ENCODE results near the gene MACF1.

MACF1 gene

DNA sequence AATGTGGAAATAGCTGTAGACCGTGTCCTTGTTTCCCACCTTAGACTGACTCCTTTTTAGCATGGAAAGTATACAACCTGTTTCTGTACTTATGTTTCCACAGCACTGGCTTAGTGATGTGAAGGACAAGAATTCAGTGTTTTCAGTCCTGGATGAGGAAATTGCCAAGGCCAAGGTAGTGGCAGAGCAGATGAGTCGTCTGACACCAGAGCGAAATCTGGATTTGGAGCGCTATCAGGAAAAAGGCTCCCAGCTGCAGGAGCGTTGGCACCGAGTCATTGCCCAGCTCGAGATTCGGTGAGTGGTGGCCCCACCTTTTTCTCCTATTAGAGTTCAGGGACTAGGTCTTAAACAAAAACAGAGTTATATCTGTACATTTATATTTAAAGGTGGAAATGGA lies 112.6 kb downstream of the MACF1 start:
- DNase-seq = no peak

DNA sequence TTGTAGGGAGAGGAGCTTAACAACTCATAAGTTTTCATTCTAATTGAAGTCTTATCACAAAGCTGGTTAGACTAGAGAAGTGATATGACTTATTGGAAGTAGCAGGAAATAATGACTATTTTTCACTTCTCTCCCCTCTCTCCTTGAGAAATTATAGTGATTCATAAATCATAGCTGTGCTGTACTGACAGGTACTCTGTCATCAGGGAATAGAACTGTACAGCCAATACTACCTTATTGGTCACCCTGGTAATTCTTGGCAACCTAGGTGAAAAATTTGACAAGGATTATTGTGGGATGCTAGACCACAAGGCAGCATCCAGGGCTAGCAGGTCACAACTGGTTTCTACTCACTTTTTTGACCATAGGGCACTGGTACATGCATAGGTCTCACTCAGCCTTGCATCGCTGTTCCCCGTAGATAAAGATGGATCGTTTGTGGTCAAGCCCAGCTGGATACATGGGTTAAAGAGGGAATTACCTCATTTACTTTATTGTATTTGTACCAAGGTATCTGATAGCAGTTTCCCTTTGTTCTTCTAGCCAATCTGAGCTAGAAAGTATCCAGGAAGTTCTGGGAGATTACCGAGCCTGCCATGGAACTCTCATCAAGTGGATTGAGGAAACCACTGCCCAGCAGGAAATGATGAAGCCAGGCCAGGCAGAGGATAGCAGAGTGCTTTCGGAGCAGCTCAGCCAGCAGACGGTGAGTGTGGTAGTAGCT lies 113.6 kb downstream of the MACF1 start:
- DNase-seq = no peak

DNA sequence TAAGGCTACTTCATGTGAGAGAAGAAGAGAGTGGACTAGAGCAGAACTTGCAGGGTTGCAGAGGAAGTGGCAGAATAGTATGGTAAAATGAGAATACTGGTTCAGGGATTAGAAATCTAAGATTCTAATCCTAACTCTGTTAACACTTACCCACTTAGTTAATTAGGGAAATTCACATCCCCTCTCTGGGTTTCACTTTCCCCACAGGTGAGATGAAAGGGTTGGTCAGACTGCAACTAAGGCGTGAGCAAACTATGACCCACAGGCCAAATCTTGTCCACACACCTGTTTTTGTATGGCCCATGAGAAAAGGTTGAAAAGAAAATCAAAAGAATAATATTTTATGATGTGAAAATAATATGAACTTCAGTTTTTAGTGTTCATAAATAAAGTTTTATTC lies 117.5 kb downstream of the MACF1 start:
- no peak for DNase-seq

DNA sequence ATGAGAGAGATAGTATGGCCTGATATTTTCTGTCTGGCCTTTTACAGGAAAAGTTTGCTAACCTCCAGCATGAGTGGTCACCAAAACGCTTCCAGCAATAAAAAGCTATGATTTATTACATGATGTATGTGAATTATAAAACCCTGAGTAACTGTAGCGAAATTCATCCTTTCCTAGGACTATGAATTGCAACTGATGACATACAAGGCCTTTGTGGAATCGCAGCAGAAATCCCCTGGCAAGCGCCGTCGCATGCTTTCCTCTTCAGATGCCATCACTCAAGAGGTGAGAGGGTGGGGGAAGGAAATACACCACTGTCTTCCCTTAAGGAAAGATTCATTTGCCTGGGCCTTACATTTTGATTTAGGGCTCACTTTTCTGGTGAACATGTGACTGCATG lies 117.9 kb downstream of the MACF1 start:
- DNase-seq = no peak

DNA sequence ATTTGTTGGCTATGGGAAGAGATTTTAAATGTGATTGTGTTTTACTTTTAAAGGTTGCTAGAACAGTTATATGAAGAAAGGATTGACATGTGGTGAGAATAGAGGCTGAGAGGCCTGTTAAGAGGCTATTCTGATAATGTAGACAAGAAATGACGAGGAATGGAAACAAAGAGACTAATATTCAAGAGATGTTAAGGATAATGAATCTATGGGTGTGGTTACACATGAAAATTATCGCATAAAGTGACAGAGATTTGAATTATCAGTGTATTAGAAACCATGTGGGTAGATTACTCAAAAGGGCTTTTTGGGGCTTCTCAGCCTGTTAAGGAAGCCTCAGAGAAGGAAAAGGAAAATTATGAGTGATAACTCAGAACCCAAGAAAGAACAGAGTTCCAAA lies 120.4 kb downstream of the MACF1 start:
- DNase-seq = no peak

DNA sequence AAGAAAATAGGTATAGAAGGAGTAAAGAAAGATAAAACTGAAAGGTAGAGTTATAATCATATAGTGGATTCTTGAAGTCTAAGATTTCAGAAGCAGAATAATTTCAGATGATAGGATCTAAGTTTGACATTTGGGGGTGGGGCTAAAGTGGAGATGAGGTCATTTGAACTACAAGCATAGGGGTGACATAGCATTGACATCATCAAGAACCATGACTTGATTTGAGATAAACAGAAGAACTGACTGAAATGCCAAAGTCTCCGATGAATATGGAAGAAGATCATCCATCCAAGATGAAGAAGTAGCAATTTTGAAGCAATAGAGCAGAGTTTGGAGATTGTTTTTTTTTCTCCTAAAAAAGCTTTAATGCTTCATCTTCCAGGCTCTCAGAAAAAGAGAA lies 122.3 kb downstream of the MACF1 start:
- DNase-seq = no peak

DNA sequence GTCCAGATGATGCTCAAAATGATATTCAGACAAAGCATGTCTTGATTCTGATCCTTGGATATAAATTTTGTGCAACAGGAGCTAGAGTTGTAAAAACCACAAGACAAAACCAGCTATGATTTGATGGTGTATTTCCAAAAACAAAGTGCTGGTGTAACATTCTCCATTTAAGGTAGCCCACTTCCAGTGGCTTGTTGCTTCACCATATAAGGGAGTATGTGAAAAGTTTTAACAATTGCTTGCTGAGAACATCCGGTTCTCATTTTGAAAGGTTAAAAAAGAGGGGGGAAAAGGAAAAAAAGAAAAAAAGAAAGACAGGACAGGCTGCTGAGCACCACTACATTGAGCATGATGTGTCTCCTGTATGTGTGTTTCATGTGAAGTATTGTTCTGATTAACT lies 123.6 kb downstream of the MACF1 start:
- DNase-seq = no peak

DNA sequence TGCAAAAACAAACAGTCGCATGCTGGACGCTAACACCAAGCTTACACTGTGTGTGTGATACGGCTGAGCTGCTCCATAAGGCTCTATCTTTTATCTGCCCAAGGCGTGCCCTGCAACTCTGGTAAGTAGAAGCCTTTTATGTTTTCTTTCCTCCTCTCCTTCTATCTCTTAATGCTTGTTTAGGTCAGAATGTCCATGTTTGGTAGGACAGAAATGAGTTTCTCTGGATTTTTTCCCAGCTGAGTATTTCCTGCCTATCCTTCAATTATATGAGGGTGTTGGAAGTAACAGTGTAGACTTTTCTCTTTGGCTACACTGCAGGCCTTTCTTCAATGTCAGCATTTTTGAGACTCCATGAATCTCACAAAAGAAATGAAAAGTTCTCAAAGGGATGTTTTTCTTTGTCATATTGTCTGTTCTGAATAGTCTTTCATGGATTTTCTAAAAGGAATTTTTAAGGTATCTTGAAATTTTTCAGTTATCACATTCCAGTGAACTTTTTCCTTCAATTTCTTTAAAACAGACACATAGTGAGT lies 124.2 kb downstream of the MACF1 start:
- no peak for DNase-seq

DNA sequence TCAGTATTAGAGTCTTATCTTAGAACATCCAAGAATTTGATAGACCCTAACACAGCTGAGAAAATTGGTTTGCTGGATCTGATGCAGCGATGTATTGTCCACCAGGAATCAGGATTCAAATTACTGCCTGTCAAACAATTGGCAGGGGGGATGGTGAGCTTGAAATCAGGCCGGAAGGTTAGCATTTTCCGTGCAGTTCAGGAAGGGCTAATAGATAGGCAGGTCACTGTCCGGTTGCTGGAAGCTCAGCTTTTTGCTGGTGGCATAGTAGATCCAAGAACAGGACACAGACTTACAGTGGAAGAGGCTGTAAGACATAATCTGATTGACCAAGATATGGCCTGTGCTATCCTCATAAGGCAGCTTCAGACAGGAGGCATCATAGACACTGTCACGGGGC lies 127.2 kb downstream of the MACF1 start:
- DNase-seq = no peak

DNA sequence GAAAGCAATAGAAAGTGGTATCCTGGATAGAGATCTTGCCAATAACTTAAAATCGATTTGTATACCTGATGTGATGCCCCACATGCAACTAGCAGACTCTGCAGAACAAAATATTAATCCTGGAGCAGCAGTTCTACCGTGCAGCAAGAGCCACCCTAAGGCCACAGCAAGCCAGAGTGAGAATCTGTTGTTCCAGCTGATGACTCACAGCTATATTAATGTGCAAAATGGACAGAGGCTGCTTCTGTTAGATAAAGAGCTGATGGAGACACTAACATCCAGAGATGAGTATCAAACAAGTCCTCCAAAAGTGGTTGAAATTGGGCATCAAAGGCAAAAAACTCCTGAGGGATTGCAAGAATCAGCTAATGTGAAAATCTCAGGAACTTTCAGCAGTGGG lies 127.8 kb downstream of the MACF1 start:
- no peak for DNase-seq

DNA sequence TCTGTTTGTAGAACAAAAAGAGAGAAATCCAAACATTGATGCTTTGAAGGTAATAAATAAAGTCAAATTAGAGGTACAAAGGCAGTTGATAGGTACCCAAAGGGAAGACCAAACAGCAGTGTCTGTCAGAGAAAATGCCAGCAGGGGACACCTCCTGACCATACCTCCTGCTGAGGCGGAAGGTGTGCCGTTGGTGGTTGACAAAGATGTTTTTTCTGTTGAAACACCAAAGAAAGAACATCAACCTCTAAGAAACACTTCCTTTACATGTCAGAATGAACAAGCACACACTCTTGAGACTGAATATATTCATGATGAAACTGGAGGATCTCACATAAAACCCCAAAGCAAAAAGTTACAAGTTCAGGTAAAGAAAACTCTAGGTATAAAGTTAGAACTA lies 128.3 kb downstream of the MACF1 start:
- no peak for DNase-seq

DNA sequence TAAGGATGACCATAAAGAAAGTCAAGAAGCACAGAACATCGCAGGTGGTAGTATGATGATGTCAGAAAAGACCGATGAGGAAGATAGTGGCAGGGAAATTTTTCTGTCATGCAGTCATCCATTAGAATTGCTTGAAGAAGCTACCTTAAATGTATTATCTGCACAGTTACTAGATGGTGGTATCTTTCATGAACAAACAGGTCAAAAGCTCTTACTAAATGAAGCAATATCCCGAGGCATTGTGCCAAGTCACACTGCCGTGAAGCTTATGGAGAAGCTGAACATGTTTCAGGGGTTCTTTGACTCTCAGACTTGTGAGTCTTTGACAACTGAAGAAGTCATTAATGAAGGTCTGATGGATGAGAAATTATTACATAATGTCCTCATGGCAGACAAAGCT lies 128.8 kb downstream of the MACF1 start:
- no peak for DNase-seq

DNA sequence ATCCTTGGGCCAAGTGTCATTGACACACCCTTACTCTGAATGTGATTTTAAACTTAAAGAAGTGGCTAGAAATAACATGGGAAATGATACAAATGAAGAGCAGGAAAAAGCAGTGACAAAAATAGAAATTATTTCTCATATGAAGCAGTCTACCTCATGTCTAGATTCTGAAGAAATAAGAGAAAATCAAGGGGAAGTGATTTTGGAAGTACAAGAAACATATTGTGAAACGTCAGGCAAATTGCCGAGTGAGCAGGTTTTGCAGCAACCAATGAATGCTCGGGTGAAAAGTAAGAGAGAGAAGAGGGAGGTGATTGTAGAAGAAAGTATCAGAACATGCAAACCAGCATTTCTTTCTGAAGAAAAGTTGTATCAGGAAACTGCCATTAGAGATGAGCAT lies 130.7 kb downstream of the MACF1 start:
- no peak for DNase-seq

DNA sequence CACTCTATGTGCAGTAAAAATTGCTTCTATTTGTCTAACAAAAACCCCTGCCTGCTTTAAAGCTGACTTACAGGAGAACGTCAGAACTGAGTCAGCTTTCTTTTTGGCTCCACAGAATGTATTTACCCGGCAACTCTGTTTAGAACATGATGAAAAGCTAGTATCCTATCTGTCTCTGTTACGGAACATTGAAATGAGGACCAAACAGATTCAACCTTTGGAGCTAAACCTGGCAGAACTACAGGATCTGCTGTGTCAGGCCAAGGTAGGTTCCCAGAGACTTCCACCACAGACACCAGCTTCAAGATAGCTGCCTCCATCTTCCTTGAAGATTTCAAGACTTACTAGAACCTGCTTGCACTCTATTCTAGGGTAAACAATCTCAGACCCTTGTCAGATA lies 132.6 kb downstream of the MACF1 start:
- DNase-seq = no peak

DNA sequence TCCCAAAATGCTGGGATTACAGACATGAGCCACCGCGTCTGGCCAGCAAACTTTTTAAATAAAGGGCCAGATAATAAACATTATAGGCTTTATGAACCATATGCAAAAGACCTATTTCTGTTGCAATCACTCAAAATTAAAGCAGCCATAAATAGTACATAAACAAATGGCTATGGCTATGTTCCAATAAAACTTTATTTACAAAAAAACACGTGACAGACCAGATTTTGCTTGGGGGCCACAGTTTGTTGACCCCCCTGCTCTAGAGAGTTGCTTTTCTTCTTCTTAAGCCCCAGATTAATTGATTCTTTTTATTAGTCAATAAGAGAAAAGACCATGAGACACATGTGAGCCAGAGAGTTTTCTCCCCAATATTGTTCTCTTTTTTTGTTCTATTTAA lies 138.3 kb downstream of the MACF1 start:
- DNase-seq = no peak

DNA sequence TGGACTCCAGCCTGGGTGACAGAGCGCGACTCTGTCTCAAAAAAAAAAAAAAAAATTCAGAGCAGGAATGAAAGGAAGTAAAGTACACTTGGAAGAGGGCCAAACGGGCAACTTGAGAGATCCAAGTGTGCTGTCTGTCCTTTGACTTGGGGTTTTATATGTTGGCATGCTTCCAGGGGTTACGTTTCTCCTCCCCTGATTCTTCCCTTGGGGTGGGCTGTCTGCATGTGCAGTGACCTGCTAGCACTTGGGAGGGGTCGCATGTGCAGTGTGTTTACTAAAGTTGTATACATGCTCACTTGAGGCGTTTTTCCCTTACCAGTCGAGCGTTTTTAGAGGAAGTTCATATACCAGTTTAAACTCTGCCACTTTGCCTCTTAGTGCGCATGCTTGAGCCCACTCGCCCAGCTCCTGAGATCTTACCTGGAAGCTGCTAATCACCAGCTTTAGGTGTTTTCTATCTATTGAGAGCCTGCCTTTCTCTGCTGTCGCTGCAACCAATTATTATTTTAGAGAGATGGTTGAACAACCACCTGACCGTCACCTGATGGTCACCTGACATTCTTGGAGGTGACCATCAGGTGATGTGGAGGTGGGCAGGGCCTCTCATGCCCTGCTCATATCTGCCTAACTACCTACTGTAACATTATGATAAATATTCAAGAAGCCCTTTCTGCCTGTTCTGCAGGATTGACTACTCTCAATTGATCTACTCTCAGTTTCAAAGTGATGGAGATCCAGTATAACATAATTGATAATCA lies 140.1 kb downstream of the MACF1 start:
- DNase-seq = no peak

DNA sequence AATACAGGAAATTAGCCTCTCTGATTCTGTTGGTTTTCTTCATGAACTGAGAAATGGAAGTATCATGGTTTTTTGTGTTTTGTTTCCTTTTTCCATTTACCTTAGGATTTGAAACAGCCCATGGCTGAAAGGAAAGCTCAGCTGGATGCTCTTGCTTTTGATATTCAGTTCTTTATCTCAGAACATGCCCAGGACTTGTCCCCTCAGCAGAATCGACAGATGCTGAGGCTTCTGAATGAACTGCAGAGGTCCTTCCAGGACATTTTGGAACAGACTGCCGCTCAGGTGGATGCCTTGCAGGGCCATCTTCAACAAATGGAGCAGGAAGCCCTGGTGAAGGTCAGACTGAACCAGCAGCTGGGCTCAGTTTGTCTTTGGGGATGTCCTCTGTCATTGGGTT lies 142.4 kb downstream of the MACF1 start:
- DNase-seq = no peak

DNA sequence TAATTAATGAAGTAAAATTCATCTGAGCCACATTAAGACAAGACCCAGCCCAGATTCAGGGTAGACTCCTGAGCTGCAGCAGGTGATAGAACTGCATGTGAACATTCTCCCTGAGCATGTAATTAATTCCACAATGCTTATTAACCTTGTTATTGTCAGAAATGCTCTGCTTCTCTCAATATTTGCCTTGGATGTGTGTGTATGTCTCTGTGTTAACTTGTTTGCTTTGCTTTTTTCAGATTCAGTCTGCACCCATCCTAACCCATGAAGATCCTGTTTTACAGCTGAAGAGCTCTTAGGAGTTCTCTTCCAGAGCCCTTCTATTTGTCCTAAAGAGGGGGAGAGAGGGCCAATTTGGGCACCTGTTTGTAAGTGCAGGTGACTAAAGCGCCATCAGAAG lies 143.8 kb downstream of the MACF1 start:
- DNase-seq = no peak

DNA sequence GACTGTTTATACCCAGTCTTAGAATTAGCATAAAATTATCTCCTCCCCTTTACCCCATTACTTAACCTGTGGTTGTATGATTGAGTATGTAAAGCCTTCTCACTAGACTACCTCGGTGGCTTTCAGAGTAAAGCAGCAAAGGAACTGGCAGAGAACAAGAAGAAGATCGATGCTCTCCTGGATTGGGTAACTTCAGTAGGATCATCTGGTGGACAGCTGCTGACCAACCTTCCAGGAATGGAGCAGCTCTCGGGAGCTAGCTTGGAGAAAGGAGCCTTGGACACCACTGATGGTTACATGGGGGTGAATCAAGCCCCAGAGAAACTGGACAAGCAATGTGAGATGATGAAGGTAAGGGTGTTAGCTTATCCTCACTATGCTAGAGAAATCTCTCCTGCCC lies 148.4 kb downstream of the MACF1 start:
- no peak for DNase-seq

DNA sequence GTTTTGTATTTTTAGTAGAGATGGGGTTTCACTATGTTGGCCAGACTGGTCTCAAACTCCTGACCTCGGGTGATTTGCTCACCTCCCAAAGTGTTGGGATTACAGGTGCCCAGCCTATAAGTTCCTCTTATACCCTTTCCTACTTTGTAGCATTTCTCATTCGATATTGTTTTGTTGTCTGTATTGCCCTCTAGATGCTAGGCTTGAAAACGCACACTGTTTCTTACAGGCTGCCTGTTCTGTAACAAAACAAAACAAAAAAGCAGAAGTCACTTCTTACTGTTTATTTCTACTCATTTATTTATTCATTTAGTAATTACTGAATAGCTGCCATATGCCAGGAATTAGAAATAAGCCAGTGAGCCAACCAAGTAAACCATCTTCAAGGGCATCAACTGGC lies 150.1 kb downstream of the MACF1 start:
- DNase-seq = no peak

DNA sequence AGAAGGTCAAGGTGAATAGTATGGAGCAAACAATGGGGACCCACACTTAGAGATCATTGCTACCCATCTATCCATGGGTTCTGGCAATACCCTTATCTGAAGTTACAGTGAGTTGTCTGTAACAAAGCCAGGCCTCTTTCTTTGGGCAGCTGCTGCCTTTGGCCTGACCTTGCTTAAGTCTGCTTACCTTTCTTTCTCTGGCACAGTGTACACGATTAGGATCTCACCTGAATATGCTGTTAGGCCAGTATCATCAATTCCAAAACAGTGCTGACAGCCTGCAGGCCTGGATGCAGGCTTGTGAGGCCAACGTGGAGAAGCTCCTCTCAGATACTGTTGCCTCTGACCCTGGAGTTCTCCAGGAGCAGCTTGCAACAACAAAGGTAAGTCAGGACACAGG lies 154.0 kb downstream of the MACF1 start:
- no peak for DNase-seq

DNA sequence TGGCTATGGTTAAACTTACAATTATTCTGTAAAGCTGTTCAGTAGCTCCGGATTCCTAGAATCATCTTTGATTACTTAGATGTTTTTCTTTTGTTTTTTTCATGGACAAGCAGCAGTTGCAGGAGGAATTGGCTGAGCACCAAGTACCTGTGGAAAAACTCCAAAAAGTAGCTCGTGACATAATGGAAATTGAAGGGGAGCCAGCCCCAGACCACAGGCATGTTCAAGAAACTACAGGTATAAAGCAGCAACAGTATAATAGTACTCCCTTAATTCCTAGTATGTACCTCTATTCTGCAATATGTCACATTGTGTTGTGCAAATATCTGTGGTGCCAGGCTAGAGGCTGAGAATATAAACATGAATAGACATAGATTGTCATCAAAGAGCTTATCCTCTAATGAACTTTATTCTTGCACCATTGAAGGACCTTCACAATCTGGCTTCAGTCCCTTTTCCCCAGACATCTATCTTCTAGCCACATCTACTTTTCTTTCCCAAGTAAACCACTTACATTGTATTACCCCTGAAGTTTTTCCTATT lies 154.6 kb downstream of the MACF1 start:
- no peak for DNase-seq

DNA sequence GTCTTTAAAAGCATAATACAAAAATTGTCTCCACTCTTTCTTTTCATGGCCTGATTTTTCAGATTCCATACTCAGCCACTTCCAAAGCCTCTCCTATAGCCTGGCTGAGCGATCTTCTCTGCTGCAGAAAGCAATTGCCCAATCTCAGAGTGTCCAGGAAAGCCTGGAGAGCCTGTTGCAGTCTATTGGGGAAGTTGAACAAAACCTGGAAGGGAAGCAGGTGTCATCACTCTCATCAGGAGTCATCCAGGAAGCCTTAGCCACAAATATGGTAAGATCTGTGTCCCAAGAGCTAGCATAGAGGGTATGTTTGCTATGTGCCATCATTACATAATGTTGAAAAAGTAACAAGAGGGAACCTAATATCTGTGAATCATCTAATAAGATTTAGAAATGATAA lies 156.2 kb downstream of the MACF1 start:
- no peak for DNase-seq

DNA sequence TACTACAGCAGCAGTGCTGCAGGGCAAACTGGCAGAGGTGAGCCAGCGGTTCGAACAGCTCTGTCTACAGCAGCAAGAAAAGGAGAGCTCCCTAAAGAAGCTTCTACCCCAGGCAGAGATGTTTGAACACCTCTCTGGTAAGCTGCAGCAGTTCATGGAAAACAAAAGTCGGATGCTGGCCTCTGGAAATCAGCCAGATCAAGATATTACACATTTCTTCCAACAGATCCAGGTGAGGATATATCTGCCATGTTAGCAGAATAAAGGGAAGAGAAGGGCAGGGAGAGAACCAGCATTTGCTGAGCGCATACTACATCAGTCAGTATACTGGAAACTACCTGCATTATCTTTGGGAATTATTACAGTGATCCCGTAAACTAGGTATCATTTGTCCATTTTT lies 157.0 kb downstream of the MACF1 start:
- DNase-seq = no peak
